ENCODE measurements around the gene NELFB. TPM values are rescaled to one million over a fixed set of nuclear protein-coding genes. Genes with fewer than 3 reads are reported as not detected.

NELFB gene
- total RNA-seq, 1 donor from 2014 or later, result 47.3 TPM

- Histone ChIP-seq H3K4me3 (ENCODE audit: low read depth, low read length) (no peak overlapping the region), H3K36me3 (ENCODE audit: control insufficient read depth, insufficient read depth, low read length) (no peaks in the 10 kb centered on the region), H3K27me3 (ENCODE audit: control insufficient read depth, insufficient read depth, low read length) (peaks cover 55% of the 10 kb centered on the region)
- TF ChIP-seq CTCF (IDR thresholded peaks at IDR 0.05; ENCODE audit: insufficient read depth, low read length, poor library complexity, severe bottlenecking), result no peak
- no peak for DNase-seq (ENCODE audit: low read depth)
These were observed 25.0 kb upstream of the NELFB start for GRCh38 chr9:137229903-137230704.

- no peak for DNase-seq (ENCODE audit: low read depth)
- no peaks in the 10 kb centered on the region for H3K36me3 ChIP-seq (ENCODE audit: control insufficient read depth, insufficient read depth, low read length)
- H3K4me3 ChIP-seq (ENCODE audit: low read depth, low read length), result no peak within 1 kb of the TSS
- no peak for TF ChIP-seq CTCF (IDR thresholded peaks at IDR 0.05; ENCODE audit: insufficient read depth, low read length, poor library complexity, severe bottlenecking)
- peaks cover 61% of the 10 kb centered on the region for H3K27me3 ChIP-seq (ENCODE audit: control insufficient read depth, insufficient read depth, low read length)
These were observed 24.3 kb upstream of the NELFB start, which contains the start of gene SLC34A3 for GRCh38 chr9:137230705-137231371. SLC34A3 (plus strand) TSS chr9:137230901; CDS start chr9:137231703, 802 bp downstream.

GRCh38 chr9:137231372-137232039 lies 23.6 kb upstream of the NELFB start:
- TF ChIP-seq CTCF (IDR thresholded peaks at IDR 0.05; ENCODE audit: insufficient read depth, low read length, poor library complexity, severe bottlenecking), result no peak
- Histone ChIP-seq H3K27me3 (ENCODE audit: control insufficient read depth, insufficient read depth, low read length) (peaks cover 64% of the 10 kb centered on the region), H3K36me3 (ENCODE audit: control insufficient read depth, insufficient read depth, low read length) (no peaks in the 10 kb centered on the region), H3K4me3 (ENCODE audit: low read depth, low read length) (no peak overlapping the region)
- DNase-seq (ENCODE audit: low read depth), result no peak

- H3K27me3 ChIP-seq (ENCODE audit: control insufficient read depth, insufficient read depth, low read length), result peaks cover 64% of the 10 kb centered on the region
- H3K36me3 ChIP-seq (ENCODE audit: control insufficient read depth, insufficient read depth, low read length), result no peaks in the 10 kb centered on the region
- H3K4me3 ChIP-seq (ENCODE audit: low read depth, low read length), result no peak overlapping the region
- no peak for TF ChIP-seq CTCF (IDR thresholded peaks at IDR 0.05; ENCODE audit: insufficient read depth, low read length, poor library complexity, severe bottlenecking)
- DNase-seq (ENCODE audit: low read depth), result no peak
These were observed 23.0 kb upstream of the NELFB start for GRCh38 chr9:137232101-137232500.

GRCh38 chr9:137232510-137232909 lies 22.6 kb upstream of the NELFB start:
- H3K36me3 ChIP-seq (ENCODE audit: control insufficient read depth, insufficient read depth, low read length), result no peaks in the 10 kb centered on the region
- TF ChIP-seq CTCF (IDR thresholded peaks at IDR 0.05; ENCODE audit: insufficient read depth, low read length, poor library complexity, severe bottlenecking), result no peak
- peaks cover 64% of the 10 kb centered on the region for H3K27me3 ChIP-seq (ENCODE audit: control insufficient read depth, insufficient read depth, low read length)
- DNase-seq (ENCODE audit: low read depth), result no peak
- no peak overlapping the region for H3K4me3 ChIP-seq (ENCODE audit: low read depth, low read length)
